ENCODE measurements around the gene SPATS2L. TPM values are rescaled to one million over a fixed set of nuclear protein-coding genes. Genes with fewer than 3 reads are reported as not detected.

The SPATS2L gene
- total and polyA plus RNA-seq, 8 donors: 81.2 to 96.7 (median 91.2) TPM

DNA sequence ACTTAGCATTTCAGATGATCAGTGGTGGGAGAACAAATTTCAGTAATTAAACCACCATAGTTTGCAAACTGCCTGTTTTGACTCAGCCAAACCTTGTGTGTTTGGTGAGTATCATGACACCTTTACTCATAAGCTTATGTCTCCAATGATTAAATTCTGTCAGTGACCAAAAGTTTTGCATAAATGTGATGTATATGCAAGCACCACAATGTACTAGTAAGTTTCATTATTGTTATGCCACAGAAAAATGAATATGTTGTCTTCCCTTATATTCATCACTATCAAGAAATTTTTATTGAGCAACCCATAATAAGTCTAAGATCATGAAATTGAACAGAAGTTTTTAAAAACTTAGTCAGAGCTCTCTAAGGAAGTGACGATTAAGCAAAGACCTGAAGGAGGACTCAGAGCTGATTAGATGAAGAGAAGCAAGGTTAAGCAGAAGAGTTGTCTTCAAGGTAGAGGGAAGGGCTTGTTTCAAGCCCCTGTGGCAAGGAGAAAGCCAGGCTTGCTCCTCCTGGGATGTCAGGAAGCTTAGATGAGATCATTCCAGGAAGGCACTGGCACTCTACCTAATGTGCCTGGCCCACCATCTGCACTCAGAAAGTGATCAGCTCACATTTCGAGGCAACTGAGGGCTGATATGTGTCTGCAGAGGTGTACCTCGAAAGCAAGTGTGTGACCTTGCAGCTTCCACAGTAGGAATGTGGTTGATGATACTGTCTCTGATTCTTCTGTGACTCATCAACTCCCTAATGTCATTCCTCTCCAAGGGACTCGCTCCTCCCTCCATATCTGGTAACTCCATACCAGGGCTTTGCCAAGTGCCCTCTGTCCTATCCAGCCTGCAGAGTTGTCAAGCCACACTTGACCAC is 148.7 kb downstream of the SPATS2L start:
- no peaks in the 10 kb centered on the region for H3K27me3 ChIP-seq
- no peak overlapping the region for H3K4me3 ChIP-seq
- no peaks in the 10 kb centered on the region for H3K36me3 ChIP-seq
- DNase-seq: no peak
- no peak overlapping the region for H3K27ac ChIP-seq
- no peaks in the 10 kb centered on the region for H3K9me3 ChIP-seq
- TF ChIP-seq, protein P1, sequence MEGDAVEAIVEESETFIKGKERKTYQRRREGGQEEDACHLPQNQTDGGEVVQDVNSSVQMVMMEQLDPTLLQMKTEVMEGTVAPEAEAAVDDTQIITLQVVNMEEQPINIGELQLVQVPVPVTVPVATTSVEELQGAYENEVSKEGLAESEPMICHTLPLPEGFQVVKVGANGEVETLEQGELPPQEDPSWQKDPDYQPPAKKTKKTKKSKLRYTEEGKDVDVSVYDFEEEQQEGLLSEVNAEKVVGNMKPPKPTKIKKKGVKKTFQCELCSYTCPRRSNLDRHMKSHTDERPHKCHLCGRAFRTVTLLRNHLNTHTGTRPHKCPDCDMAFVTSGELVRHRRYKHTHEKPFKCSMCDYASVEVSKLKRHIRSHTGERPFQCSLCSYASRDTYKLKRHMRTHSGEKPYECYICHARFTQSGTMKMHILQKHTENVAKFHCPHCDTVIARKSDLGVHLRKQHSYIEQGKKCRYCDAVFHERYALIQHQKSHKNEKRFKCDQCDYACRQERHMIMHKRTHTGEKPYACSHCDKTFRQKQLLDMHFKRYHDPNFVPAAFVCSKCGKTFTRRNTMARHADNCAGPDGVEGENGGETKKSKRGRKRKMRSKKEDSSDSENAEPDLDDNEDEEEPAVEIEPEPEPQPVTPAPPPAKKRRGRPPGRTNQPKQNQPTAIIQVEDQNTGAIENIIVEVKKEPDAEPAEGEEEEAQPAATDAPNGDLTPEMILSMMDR (IDR thresholded peaks at IDR 0.05): no peak
- intact Hi-C loops (cut with DNase I): no loop called here
- ATAC-seq: no peak
- H3K4me1 ChIP-seq: peaks cover 0 to 14% of the 10 kb centered on the region in 2 donors

DNA sequence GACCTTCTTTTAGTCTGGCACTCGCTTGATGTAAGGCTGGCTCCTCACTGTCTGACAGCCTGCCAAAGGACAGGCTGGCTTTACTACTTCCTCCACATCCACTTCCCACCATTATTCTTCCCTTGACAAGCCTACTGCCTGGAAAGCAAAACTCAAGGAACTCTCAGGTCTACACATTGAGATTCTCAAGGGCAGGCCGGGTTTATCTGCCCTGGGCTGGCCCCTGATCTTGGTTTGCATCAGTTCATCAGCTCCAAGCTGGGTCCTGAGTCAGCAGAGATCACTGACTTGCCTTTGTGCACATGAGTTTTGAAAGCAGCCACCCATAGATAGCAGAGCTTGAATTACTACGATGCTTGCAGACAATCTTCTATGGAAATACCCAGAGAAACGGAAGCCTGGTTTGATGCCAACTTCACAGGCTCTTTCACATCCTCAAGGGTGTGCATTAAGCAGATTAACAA is 149.5 kb downstream of the SPATS2L start:
- no peaks in the 10 kb centered on the region for H3K27me3 ChIP-seq
- ATAC-seq (no peak), DNase-seq (no peak)
- H3K4me1 ChIP-seq: peaks cover 0 to 14% of the 10 kb centered on the region in 2 donors
- H3K4me3 ChIP-seq: no peak overlapping the region
- TF ChIP-seq, protein P1 (IDR thresholded peaks at IDR 0.05): no peak
- intact Hi-C loops (cut with DNase I): no loop called here
- no peaks in the 10 kb centered on the region for H3K9me3 ChIP-seq
- H3K36me3 ChIP-seq: peaks cover 0 to 7% of the 10 kb centered on the region in 2 donors
- H3K27ac ChIP-seq: no peak overlapping the region

DNA sequence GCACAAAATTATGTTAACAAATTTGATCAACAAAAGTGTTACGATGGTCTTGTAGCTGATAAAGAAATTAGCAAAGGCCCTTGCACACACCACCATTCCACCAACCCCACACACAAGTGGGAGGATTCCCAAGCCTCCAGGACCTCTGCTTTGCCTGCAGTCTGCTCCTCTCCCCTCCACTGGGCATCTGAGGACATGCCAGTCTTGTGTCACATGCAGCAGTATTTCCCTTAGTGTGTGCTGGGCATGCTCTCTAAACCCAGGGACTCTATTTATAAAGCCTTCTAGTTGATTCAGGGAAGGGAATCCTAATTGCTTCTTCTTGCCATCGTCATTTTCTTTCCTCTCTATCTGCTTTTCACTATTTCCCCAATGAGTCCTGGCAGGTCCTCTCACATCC is 150.1 kb downstream of the SPATS2L start:
- H3K4me3 ChIP-seq: no peak overlapping the region
- no peak overlapping the region for H3K27ac ChIP-seq
- no peak for DNase-seq
- peaks cover 0 to 13% of the 10 kb centered on the region in 2 donors for H3K36me3 ChIP-seq
- TF ChIP-seq, protein P1 (IDR thresholded peaks at IDR 0.05): no peak
- no peaks in the 10 kb centered on the region for H3K27me3 ChIP-seq
- peaks cover 0 to 14% of the 10 kb centered on the region in 2 donors for H3K4me1 ChIP-seq
- no peaks in the 10 kb centered on the region for H3K9me3 ChIP-seq
- ATAC-seq: no peak
- intact Hi-C loops (cut with DNase I): no loop called here

DNA sequence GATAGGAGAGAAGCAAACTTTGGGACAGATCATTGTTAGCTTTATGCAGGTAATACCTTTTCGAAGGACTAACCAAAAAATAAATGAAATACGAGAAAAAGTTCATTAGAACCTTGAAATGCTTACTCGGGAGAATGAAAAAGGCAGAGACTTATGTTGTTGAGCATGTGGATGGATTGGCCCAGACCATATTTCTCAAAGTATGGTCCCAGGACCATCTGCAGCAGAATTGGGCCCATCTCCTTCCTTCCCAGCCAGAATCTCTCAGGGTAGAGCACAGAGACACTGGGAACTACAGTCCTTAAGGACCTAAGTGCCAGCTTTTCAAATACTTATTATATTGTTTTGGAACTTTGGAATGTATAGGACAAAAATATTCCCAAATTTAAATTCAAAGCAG is 152.6 kb downstream of the SPATS2L start:
- intact Hi-C loops (cut with DNase I): no loop called here
- Histone ChIP-seq H3K27ac (no peak overlapping the region), H3K4me1 (peaks cover 0 to 14% of the 10 kb centered on the region in 2 donors), H3K27me3 (no peaks in the 10 kb centered on the region), H3K4me3 (no peak overlapping the region), H3K9me3 (no peaks in the 10 kb centered on the region), H3K36me3 (peaks cover 0 to 13% of the 10 kb centered on the region in 2 donors)
- no peak for ATAC-seq
- TF ChIP-seq, protein P1 (IDR thresholded peaks at IDR 0.05): no peak
- no peak for DNase-seq

DNA sequence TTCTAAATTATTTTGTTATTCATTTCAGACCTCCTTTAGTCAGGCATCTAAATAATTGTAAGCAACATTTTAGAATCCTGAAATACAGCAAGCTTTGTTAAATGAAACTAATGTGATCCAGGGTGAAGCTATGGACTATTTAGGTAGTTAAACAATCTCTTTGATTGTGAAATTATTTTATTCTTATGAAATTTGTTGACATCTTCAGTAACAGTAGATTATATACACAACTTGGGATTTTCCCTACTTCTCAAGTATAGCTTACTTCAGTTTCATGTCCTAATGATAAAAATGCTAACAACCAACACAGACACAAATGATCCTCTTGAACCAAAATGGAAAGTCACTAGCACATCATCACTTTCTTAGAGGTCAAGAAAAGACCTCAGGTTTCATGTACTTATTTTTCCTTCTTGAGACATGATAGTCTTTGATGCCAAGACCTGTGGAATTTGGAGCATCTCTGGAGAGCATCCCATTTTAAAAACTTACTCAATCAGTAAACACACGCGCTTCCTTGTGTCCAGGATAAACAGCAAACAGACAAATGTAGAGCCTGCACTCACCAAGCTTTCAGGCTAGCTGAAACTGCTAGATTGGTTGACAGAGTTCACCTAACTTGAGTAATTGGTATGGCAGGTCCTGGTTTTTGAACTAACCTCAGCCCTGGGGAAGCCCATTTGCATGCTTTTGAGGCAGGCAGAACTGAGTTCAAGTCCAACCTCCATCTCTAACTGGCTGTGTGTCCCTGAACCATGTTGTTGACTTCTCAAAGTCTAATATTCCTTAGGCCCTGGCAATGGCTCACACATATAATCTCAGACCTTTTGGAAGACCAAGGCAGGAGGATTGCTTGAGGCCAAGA is 155.6 kb downstream of the SPATS2L start:
- intact Hi-C loops (cut with DNase I): no loop called here
- Histone ChIP-seq H3K27ac (no peak overlapping the region), H3K27me3 (no peaks in the 10 kb centered on the region), H3K4me3 (no peak overlapping the region), H3K9me3 (no peaks in the 10 kb centered on the region), H3K36me3 (peaks cover 0 to 13% of the 10 kb centered on the region in 2 donors), H3K4me1 (no peaks in the 10 kb centered on the region)
- ATAC-seq (no peak), DNase-seq (no peak)
- TF ChIP-seq, protein P1 (IDR thresholded peaks at IDR 0.05): no peak
